Measurements from ENCODE around the gene TNK1.

The TNK1 gene

GRCh38 chr17:7413346-7413985, 32.6 kb downstream of the TNK1 start:
- DNase-seq = no peak

GRCh38 chr17:7414837-7415236, 33.9 kb downstream of the TNK1 start:
- DNase-seq = no peak

GRCh38 chr17:7415784-7416183, 34.9 kb downstream of the TNK1 start:
- DNase-seq = no peak

- DNase-seq = no peak
Observed at GRCh38 chr17:7416323-7416722, 35.4 kb downstream of the TNK1 start.

GRCh38 chr17:7417056-7417655, 36.3 kb downstream of the TNK1 start:
- DNase-seq = no peak

- DNase-seq = no peak
Observed at GRCh38 chr17:7418472-7419152, 37.7 kb downstream of the TNK1 start.

- no peak for DNase-seq
Observed at GRCh38 chr17:7419819-7420610, 39.1 kb downstream of the TNK1 start, which contains the start of gene SPEM1. TSS of gene SPEM1 (plus strand) at chr17:7420324. CDS start at chr17:7420385, 61 bp downstream.

GRCh38 chr17:7421186-7421585, 40.3 kb downstream of the TNK1 start:
- no peak for DNase-seq

- no peak for DNase-seq
Observed at GRCh38 chr17:7423679-7424078, 42.8 kb downstream of the TNK1 start.

GRCh38 chr17:7425316-7425715, 44.4 kb downstream of the TNK1 start, which contains the start of gene SPEM2:
TSS of gene SPEM2 (plus strand) at chr17:7425616. CDS start at chr17:7425689, 73 bp downstream.
- DNase-seq = no peak

- DNase-seq = no peak
Observed at GRCh38 chr17:7425756-7426155, 44.9 kb downstream of the TNK1 start.

- no peak for DNase-seq
Observed at GRCh38 chr17:7426203-7426863, 45.4 kb downstream of the TNK1 start.

GRCh38 chr17:7426896-7427489, 46.1 kb downstream of the TNK1 start:
- no peak for DNase-seq

GRCh38 chr17:7427549-7427948, 46.7 kb downstream of the TNK1 start:
- DNase-seq = no peak

GRCh38 chr17:7428557-7428956, 47.7 kb downstream of the TNK1 start, which contains the start of gene SPEM3:
TSS of gene SPEM3 (plus strand) at chr17:7428857. CDS start at chr17:7428903, 46 bp downstream.
- no peak for DNase-seq

GRCh38 chr17:7429722-7430121, 48.8 kb downstream of the TNK1 start:
- no peak for DNase-seq

- DNase-seq = no peak
Observed at GRCh38 chr17:7431231-7431630, 50.3 kb downstream of the TNK1 start.

GRCh38 chr17:7432296-7432695, 51.4 kb downstream of the TNK1 start:
- DNase-seq = no peak

- DNase-seq = peak; percentile 47
Observed at GRCh38 chr17:7435676-7436555, 55.0 kb downstream of the TNK1 start.

- peak; percentile 83 for DNase-seq
Observed at GRCh38 chr17:7436556-7437368, 55.9 kb downstream of the TNK1 start.

All from stimulated activated CD4-positive, alpha-beta T cell treated with anti-CD3 and anti-CD28 coated beads, Interleukin-1b, Interleukin-23, amount 100 ng/mL, for 48 hours (primary cell).